ENCODE results near the gene DGAT2.

The DGAT2 gene

GRCh38 chr11:75836417-75836816 is 67.8 kb downstream of the DGAT2 start:
- DNase-seq: no peak

DNA sequence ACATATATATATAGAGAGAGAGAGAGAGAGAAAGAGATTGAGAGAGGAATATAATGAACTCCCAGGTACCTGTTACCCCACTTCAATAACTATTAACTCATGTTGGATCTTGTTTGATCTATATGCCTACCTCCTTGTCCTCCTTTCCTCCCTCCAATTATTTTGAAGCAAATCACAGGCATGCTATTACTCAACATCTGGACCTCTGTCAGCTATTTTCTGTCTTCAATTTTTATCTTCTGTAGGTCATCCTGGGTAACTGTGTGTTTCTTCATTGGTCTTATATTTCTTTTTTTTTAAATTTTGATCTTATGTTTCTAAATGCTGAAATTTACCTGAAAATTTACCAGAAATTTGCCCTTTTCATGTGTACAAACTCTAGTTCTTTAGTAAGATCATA is 71.3 kb downstream of the DGAT2 start:
- DNase-seq: no peak

GRCh38 chr11:75840522-75840921 is 71.9 kb downstream of the DGAT2 start:
- DNase-seq: no peak

GRCh38 chr11:75841739-75842138 is 73.2 kb downstream of the DGAT2 start:
- DNase-seq: no peak

DNA sequence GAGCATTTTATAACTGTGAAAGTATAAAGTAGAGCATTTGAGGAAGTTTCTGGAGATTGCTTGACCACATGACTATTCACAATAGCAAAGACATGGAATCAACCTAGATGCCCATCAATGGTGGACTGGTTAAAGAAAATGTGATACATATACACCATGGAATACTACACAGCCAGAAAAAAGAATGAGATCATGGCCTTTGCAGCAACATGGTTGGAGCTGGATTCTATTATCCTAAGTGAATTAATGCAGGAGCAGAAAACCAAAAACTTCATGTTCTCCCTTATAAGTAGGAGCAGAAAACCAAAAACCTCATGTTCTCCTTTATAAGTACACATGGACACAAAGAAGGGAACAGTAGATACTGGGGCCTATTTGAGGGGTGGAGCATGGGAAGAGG is 76.7 kb downstream of the DGAT2 start:
- no peak for DNase-seq

GRCh38 chr11:75849894-75850293 is 81.3 kb downstream of the DGAT2 start:
- DNase-seq: no peak

DNA sequence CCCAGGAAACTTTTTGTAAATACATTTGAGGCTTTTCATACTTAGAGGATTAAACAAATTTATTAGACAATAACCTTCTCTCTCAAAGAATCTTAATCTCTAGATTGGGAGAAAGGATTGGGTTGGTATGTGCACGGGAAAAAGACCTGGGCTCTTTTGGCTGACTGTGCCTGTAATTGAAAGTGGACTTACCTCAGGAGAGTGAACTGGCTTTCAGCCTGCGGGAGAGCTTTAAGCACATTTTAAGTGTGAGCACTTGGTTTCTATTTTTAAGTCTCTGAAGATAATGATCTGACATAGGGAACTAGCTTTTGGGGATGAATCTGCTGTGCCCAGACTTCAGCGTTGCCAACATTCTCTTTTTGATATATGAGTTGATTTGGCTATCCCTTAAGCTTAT is 82.2 kb downstream of the DGAT2 start:
- DNase-seq: no peak

Data from DMS153 (cell line).